NCI-H146 treated with DMSO at 0.1 percent for 48 hours (cell line): ENCODE data around the gene RNF207.

Source experiments
- DNase-seq: peaks from one replicate; lab custom pipeline; 2025; ENCODE audit not compliant: unreplicated experiment; lab: John Stamatoyannopoulos, UW

RNF207 gene

DNA sequence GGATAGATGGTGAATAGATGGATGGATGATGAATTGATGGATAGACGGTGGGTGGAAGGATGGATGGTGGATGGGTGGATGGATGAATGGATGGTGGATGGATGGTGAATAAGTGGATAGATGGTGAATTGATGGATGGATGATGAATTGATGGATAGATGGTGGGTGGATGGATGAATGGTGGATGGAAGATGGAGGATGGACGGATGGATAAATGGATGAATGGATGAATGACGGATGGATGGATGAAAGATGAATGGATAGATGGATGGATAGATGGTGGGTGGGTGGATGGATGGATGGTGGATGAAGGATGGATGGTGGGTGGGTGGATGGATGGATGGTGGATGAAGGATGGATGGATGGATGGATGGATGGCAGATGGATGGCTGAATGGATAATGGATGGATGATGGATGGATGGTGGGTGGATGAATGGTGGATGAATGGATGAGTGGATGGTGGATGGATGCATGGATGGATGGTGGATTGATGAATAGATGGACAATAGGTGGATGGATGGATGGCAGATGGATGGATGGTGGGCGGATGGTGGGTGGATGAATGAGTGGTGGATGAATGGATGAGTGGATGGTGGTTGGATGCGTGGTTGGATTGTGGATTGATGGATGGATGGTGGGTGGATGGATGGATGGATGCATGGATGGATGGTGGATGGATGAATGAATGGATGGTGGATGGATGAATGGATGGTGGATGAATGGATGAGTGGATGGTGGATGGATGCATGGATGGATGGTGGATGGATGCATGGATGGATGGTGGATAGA lies 31.1 kb upstream of the RNF207 start:
- no peak for DNase-seq

GRCh38 chr1:6175411-6175828 lies 30.5 kb upstream of the RNF207 start:
- no peak for DNase-seq

- no peak for DNase-seq
Measured at GRCh38 chr1:6176779-6177178, 29.1 kb upstream of the RNF207 start.

DNA sequence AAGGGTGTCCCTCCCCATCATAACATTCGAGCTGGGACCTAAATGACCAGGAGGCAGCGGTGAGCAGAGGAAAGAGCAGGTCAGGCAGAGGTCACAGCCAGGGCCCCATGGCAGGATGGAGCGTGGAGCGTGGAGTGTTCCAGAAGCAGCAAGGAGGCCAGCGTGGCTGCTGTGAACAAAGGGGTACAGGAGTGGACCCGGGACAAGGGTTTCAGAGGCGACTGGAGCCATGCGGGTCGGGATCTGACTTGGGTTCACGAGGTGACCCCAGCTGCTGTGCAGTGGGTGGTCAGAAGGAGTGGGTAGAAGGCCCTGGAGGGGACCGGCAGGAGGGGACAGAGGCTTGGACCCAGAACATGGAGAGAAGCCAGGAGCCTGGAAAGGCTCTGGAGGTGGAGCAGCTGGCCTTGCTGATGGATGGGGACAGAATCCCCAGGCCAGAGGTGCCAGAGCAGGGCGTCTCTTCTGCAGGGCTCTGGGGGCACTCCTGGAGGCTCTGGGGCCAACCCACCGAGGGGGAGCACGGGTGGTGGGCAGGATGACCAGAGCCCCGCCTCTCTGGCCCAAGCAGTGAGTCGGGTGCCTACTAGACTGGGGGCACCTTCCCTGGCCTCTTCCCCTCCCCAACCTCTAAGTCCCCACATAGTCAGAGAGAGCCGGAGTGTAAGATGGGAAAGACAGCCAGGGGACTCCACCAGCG lies 28.1 kb upstream of the RNF207 start:
- DNase-seq, result no peak

DNA sequence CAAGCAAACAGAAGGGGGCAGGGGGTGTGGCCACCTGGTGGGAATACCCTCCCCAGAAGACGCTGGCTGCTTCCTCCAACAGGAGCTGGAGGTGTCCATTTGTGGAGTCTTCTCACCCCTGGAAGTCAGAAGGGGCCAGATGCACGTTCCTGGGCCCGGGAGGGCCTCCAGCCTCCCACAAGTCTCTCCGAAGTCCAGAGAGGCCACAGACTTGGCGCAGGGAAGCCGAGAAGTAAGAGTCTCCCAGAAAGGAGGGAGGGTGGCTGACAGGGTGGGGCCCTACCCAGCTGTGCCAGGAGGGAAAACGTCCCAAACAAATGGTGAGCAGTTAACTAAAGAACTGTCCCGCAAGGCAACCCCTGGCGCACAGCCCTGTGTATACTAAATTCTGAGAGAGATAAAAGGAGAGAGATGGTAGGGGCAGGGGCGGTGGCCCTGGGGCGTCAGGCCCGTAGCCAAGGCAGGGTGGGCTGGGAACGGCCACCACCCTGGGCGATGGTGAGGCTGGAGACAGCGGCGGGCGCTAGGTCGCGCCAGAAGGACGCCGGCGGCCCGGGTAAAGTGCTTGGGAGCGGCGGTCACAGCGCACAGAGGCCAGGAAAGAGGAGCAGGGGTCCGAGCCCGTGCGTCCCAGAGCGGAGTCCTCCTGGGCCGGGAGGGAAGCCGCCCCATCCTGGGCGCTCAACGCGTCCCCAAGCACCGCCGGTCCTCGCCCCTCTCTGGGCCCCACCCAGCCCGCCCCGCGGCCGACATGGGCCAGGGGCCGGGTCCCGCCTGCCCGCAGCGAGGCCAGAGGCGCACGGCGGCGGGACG lies 27.0 kb upstream of the RNF207 start:
- DNase-seq, result no peak

GRCh38 chr1:6179564-6180175 lies 26.2 kb upstream of the RNF207 start:
- DNase-seq, result no peak

GRCh38 chr1:6180268-6180706 lies 25.6 kb upstream of the RNF207 start, which contains the start of gene CHD5:
CHD5 (minus strand) TSS chr1:6180321; CDS start chr1:6180023, 298 bp downstream.
- DNase-seq, result no peak

- no peak for DNase-seq
Measured at GRCh38 chr1:6180707-6181311, 25.1 kb upstream of the RNF207 start.

GRCh38 chr1:6181347-6181770 lies 24.6 kb upstream of the RNF207 start:
- DNase-seq, result no peak

GRCh38 chr1:6183520-6183989 lies 22.4 kb upstream of the RNF207 start:
- DNase-seq, result no peak

- DNase-seq, result no peak
Measured at GRCh38 chr1:6184083-6184783, 21.7 kb upstream of the RNF207 start.

DNA sequence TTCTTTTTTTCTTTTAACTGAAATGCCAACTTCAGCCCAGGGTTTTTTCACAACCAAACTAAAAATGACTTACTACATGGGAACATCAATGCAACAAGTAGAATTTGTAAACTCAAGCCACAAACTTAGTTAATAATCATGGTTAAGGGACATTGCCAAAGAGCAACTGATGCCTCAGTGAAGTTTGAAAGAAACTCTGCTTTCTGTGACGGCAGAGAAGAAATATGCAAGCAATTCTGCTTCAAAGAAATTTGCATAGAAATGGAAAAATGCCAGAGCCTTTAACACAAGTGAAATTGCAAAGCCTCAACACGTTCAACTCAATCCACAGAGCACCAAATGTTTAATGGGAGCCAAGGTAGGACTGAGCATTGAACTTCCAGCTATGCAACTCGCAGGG lies 20.8 kb upstream of the RNF207 start:
- no peak for DNase-seq

DNA sequence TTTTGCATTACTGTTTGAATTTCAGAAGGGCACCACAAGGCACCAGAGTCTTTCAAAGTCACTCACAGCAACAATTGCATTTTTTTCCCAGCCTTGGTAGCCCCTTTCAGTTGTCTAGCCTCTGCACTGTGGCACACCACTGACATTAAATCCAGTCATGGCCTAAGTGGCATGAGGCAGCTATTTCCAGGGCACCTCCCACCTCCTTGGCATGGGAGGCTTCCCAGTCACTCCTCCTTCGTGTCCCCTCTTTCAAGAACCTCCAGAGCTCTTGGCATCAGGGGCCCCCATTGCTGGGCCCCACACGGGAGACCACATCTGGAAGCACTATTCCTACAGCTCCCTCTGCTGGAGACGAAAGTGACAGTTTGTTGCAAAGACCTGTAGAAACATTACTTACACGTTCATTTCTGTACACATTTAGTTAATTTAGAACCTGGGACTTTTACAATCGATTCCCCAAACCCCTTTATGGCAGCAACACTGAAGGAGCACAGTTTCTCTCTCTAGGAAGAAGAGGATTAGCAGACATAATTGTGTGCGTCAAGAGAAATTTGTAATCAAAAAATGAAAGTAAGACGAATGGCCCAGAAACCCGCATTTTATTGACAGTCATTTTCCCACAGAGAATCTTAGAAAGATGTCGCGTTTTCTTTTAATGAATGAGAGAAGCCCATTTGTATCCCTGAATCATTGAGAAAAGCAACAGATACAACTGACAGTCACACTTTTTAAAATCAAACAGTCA lies 20.1 kb upstream of the RNF207 start:
- no peak for DNase-seq

DNA sequence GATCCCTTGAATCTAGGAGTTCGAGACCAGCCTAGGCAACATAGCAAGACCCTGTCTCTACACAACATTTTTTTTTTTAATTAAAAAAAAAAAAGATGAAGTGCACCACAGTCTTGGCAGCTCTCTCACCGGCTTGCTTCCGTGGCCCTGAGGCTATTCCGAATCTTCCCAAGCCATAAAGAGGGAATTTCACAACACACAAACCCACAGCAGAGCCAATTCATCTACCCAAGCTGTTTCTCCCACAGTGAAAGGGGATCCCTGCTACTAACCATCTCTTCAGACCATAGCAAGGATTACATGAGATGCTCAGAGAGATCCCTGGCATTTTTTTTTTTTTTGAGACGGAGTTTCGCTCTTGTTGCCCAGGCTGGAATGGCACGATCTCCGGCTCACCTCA lies 17.5 kb upstream of the RNF207 start:
- DNase-seq, result no peak

- no peak for DNase-seq
Measured at GRCh38 chr1:6191968-6192367, 14.0 kb upstream of the RNF207 start.

DNA sequence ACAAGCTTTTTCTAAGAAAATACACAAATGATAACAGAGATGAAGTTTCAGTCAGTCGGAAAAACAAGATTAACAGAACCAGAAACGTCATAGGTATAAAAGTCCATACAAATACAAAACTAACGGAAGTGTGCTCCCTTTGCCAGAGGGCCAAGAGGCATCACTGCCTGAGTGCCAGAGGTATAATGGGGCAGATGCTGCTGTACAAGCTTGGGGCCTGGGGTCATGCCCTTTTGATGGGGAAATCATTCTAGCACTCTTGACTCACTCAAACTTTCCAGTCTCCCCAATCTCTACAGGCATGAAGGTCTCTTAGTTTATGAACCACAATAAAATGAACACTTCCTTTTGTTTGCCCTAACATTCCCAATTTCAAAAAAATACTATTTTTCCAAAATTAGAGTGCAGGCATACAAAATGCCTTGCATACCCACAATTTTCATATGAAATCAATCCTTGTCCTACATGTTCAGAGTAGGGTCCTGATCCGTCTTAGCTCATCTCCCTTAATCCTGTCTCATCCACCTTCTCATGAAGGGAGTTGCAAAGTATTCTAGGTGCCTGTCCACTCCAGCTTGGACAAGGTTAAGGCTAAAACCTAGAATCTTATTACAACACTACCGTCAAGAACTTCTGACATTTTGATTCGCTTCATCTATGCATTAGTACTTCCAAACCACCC lies 8.0 kb upstream of the RNF207 start:
- no peak for DNase-seq

DNA sequence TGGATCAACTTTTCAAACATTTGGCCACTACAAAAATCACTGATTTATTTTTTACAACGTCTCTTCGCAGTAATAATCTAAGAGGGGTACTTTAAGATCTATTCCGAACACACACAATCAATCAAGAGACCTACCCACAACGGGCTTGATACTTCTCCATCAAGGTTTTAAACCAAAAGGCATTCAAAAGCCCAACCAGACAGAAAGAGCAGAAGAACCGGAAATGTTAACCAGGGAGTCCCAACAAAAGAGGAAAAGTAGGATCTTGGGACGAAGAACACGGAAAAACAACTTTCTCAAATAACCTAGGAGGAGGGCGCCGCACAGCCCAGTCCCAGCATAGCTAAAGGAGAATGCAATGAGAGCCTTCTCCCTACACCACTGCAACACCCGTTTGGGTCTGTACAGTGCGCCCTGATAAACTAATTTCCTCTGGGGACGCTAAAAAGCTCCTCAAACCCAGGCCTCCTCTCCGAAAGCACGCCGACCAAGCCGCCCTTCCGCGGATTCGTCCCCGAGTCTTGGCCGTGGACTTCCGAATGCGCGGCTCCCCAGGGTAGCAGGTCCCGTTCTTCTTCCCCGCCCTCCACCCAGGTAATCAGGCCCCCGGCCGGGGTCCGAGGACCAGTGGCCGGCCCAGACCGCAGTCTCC lies 7.1 kb upstream of the RNF207 start:
- no peak for DNase-seq
